ENCODE data around the gene SEMA4C.
"Not testable (repeated sequence)": the region's sequence is repeated elsewhere in the genome, so short reads cannot be mapped to it uniquely, and the experiment has no call there.

SEMA4C gene

DNA sequence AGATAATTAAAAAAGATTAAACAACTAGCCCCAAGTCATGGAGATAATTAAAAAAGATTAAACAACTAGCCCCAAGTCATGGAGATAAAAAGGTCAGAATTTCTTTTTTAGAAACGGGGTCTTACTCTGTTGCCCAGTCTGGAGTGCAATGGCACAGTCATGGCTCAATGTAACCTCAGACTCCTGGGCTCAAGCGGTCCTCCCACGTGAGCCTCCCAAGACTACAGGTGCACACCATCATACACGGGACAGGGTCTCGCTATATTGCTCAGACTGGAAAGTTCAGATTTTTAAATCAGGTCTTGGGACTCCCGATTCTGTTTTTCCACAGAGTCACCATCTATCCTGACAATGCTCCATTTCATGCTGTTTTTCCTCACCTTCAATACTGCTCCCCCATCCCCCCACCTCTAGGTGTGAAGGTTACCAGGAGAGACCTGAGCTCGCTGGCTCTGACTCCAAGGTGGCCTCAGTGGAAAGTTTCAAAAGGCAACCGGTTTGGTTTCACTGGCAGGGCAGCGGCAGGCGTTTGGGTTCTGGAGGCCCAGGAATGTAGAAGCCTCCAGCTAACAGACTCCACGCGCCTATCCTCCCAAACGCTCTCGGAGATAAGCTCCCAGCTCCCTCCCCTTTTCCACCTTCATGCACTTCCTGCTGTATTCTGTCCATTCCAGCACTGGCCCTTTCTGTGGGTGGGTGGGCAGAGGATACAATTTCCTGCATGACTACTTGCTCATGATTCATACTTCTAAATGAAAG, 2.9 kb upstream of the SEMA4C start:
- TF ChIP-seq GATA1 (IDR thresholded peaks at IDR 0.05; ENCODE audit: low read depth, low read length) (no peak), POLR2A (IDR thresholded peaks at IDR 0.05; ENCODE audit: low read length) (no peak)
- DNase-seq = no peak

DNA sequence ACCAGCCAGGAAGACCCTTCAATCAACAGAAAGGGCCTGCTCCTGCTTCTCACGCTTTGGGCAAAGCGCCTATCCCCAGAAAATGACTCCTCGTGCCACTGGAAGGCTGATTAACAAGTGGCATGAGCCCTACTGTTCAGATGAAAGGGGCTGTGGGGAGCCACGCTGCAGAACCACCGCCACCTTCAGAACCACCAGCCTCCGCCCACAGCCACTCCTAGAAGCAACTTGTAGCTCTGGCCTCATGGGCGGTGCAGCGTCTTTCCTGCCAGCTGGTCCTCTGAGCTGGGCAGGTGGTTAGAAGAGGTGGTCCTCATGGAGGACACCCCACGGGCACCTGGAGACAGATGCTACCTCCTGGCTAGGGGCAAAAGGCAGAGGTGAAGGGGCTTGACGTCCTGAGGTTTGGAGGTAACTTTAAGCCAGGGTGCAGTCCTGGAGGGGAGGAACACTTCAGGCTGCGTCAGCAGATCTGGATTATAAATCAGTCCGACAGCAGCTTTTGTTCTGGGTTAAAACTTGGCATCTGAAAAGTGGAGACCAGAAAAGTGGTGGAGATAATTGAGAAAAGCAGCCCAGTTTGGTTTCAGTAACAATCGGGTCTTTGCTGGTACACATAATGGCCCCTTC, 861 bp upstream of the SEMA4C start:
- DNase-seq = peak; percentile 69 to 71
- no peak for TF ChIP-seq POLR2A (IDR thresholded peaks at IDR 0.05; ENCODE audit: low read length)
- no peak for TF ChIP-seq GATA1 (IDR thresholded peaks at IDR 0.05; ENCODE audit: low read depth, low read length)

DNA sequence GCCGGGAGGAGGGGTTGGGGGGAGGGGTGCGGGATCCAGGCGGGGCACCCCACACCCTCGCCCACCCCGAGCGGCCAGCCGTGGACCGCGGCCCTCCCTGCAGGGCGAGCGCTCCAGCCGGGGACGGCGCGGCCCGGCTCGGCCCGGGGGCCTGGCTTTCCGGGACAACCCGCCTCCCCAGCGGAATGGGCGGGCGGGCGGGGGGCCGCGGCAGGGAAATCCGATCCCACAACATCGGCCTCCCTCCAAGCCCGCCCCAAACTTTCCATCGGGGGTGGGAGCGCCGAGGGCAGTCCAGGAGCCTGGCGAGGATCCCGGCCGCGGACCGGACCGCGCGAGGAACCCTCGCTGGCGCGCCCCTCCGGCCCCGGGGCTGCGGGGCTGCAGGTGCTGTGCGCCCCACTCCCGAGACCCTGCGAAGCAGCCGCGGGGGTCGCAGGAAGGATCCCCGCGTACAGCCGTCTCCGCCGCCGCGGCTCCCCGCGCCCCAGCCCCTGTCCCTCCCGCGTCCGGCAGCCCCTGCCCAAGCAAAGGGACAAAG, 529 bp downstream of the SEMA4C start:
- TF ChIP-seq POLR2A (IDR thresholded peaks at IDR 0.05; ENCODE audit: low read length) (no peak), GATA1 (IDR thresholded peaks at IDR 0.05; ENCODE audit: low read depth, low read length) (no peak)
- peak; percentile 49 for DNase-seq

DNA sequence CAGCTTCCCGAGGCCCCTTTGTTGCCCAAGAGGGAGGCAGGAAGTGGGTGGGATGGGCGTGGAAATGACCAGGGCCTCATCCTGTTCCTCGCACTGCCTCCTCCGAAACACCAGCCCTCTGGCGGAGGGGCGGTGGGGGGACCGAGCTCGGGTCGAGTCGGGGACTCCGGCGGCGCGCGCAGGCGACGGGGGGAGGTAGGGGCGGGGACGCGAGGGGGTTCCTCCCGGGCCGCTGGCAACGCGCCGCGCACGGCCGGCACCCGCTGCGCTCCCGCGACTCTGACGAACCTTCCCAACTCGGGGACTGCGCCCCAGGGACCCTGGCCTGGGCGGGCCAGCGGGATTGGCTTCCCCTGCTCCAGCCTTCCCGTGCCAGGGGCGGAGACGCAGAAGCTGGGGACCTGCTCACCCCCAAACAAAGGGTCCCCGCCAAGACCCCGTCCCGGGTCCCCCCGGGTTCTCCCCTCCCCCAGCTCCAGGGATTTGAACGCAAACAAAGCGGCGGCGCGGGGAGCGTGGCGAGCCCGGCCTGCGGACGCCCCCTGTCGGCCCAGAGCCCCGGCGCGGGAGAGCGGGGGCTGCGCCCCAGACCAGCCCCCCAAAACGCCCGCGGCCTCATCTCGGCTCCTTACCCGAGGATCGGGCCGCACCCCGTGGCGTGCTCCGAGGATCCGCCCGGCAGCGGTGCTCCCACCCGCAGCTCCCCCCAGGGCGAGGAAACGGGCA, 1.2 kb downstream of the SEMA4C start:
- TF ChIP-seq GATA1 (IDR thresholded peaks at IDR 0.05; ENCODE audit: low read depth, low read length) (no peak), POLR2A (IDR thresholded peaks at IDR 0.05; ENCODE audit: low read length) (no peak)

DNA sequence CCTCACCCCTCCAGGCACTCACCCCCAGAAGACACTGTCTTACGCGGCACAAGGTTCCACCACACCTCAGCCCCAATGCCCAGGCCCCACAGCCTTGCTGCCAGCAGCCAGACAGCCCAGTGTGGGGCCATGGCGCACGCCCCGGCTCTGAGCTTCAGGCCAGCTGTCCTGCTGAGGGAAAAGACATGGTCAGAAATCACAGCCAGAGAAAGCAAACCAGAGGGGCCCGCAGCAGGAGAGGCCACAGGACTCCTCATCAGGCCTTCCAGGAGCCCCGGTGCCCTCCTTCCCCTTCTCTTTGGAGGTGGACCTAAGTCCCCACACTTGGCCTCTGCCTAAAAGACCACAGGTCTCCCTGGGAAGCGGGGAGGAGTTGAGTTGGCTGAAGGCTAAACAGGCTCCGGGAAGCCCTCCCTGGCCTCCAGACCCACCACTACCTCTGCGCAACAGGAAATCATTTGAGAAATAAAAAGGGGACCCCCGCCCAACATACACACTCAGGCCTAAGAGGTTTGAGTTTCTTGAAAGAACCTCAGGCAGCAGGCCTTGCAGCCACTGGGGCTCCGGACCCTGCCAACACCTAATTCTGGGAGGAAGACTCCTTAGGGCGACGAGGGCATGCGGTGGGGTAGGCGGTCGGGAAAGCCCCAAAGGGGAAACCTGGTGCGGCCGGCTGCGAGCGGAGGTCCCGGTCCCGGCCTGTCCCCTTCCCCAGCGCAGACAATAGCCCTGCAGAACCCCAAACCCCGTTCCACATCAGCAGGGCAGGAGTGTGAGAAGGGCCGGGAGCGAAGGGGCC, 1.9 kb downstream of the SEMA4C start:
- DNase-seq = peak; percentile 46 to 52
- TF ChIP-seq POLR2A (IDR thresholded peaks at IDR 0.05; ENCODE audit: low read length) (no peak), GATA1 (IDR thresholded peaks at IDR 0.05; ENCODE audit: low read depth, low read length) (no peak)

More for the DNA sequence above, 1.2 kb downstream of the SEMA4C start:
- DNase-seq = peak; percentile 71 to 73

DNA sequence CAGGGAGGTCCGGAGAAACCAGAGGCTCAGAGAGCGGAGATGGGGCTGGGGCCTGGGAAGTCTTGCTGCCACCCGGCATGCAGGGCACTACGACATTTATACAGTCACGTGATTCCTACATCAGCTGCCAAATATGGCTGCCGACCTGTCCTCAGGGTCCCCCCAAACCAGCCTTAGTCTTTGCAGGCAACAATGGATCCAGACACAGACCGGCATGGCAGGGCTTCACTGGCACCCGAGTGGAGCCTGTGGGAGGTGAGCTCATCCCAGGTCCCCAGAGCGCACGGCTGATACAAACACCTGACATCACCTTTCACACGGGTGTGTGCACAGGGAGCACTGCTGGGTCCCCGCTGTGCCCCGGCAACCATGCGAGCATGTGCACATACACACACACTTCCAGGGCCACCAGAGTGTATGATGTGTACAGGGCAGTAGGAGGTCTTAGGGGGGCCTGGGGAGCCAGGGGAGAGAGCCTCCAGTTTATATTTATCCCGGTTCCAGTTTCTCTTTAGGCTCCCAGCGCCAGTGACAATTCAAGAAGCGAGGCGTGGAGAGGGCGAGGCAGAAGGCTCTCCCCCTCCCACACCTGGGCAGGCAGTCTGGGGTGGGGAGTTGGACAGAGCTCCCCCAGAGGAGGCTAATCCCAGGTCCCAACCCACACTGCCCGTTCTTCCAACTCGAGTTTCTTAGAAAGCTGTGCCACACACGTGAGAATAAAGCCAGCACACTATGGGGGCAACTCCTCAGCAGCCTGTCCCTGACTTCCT, 2.7 kb downstream of the SEMA4C start:
- no peak for TF ChIP-seq POLR2A (IDR thresholded peaks at IDR 0.05; ENCODE audit: low read length)
- TF ChIP-seq GATA1 (IDR thresholded peaks at IDR 0.05; ENCODE audit: low read depth, low read length) = no peak
- DNase-seq = no peak

DNA sequence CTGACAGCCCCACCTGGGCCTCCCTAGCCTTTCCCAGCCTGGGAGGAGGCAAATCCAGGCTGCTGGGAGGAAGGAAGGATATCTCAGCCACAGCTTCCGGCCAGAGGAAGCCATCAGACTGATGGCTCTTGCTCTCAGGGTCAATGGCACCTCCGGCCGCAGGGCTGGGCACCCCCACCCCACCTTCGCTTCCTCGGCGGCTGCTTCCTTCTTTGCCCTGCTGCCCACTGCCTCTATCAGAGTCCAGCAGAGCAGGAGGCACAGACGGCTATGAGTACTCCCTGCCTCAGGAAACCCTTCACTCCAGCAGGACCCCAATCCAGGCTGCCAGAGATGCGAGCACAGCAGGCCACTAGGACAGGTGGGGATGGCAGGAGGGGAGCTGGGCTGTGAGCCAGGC, 3.3 kb downstream of the SEMA4C start:
- no peak for TF ChIP-seq GATA1 (IDR thresholded peaks at IDR 0.05; ENCODE audit: low read depth, low read length)
- no peak for TF ChIP-seq POLR2A (IDR thresholded peaks at IDR 0.05; ENCODE audit: low read length)
- no peak for DNase-seq

DNA sequence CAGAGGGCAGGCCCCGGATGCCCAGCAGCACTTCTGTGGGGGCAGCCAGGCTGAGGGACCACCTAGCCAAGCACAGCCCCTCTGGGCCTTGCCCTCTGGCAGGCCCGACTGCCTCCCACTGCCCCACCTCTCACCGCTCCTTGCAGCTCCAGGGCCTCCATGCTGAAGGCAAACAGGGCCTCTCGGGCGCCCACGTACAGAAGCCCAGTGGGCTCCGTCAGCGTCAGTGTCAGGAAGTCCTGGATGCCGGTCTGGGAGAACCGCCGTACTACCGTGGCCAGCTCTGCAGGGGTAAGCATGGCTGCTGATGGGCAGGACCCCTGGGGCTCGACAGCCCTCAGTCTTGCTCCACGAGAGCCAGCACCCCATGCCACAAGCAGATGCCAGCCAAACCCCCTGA, 3.7 kb downstream of the SEMA4C start:
- TF ChIP-seq POLR2A (IDR thresholded peaks at IDR 0.05; ENCODE audit: low read length) (no peak), GATA1 (IDR thresholded peaks at IDR 0.05; ENCODE audit: low read depth, low read length) (no peak)
- DNase-seq = no peak

DNA sequence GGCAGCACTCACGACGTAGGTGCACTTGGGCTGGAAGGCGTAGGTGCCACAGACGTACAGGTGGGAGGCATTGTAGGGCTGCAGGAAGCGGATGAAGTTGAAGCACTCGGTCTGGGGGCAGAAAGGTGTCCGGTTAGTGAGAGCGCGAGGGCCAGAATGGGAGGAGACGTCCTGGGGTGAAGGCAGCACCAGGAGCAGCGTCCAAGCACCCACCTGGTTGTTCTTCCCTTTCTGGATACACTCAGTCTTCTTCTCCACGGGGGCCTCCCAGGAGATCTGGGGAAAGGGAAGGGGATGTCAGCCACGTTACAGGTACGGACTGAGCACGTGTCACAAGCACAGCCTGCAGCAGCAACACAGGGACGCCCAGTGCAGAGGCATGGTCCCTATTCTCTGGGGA, 4.2 kb downstream of the SEMA4C start:
- DNase-seq = no peak
- TF ChIP-seq POLR2A (IDR thresholded peaks at IDR 0.05; ENCODE audit: low read length) (no peak), GATA1 (IDR thresholded peaks at IDR 0.05; ENCODE audit: low read depth, low read length) (no peak)

DNA sequence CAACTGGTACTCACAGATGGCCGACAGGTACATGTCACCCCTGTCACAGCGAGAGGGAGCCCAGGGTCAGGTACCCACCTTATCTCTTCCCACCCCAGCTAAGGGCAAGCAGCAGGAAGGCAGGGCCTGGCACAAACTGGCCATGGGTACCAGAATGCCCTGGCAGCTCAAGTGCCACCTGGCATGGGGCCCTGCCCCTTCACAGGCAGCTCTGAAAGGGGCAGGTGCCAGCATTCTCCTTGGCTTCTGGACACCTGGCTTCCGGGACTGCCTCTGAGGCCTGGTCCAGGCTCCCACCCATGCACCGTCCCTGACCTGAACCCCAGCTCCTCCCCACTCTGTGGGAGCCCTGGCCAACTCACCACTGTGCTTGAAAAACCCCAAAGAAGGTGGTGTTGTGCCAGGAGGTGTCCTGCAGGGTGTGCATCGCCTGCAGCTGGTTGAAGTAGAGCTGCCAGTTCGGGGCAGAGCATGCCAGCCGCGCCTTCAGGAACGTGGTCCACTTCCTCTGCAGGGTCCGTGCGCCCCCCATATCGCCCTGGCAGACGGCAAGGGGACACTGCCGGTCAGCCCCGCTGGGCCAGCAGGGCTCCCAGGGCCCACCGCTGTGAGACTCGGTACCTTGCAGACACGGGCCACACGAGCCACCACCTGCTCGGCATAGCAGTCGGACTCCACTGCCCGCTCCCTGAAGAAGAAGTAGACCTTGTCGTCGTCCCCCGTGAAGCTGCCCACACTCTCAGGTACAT, 5.4 kb downstream of the SEMA4C start:
- no peak for DNase-seq
- no peak for TF ChIP-seq GATA1 (IDR thresholded peaks at IDR 0.05; ENCODE audit: low read depth, low read length)
- no peak for TF ChIP-seq POLR2A (IDR thresholded peaks at IDR 0.05; ENCODE audit: low read length)

DNA sequence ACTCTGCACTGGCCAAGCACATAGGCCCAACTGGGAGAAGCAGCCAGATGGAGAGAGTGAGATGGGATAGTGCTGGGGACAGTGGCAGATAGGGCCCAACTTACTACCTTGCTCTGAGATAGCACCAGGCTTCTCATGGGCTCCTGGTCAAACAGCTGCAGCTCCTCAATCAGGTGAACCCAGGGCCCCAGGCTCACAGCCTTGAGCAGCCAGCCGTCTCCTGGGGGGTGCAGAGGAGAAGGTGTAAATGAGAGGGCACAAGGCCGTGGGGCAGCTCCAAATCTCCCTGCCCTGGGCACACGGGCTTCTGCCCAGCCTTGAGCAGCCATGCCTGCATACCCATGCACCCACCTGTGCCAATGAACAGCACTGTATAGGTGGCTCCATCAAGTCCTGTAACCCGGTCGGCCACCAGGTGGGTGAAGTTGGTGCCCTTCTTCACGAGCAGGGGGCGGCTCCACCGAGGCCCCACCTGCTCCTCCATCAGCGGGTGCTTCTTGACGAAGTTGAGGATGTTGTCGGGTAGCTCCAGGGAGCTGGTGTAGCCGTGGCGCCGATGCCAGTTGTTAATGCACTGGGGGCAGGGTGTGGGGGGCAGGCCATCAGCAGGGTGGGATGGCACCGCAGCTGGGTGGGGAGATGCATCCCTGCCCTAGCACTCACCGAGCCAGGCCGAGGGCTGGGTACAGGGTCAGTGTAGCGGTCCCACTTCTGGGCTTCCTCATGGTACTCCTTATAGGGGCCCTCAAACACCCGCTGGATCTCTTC, 6.1 kb downstream of the SEMA4C start:
- no peak for TF ChIP-seq GATA1 (IDR thresholded peaks at IDR 0.05; ENCODE audit: low read depth, low read length)
- no peak for TF ChIP-seq POLR2A (IDR thresholded peaks at IDR 0.05; ENCODE audit: low read length)
- DNase-seq = no peak

DNA sequence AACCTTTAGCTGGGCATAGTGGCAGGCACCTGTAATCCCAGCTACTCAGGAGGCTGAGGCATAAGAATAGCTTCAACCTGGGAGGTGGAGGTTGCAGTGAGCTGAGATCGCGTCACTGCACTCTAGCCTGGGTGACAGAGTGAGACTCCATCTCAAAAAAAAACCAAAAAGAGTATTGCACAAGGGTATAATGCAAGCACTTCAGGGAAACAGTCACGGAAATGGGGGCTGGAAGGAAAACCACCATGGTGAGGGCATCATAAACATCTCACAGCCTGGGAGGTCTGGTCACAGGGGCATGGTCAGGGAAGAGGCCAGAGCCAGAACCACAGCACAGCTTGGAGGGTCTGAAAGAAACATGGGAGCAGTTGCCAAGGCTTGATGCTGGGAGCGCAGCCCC, 6.8 kb downstream of the SEMA4C start:
- not testable (repeated sequence) for DNase-seq
